ENCODE results near the gene SNAP47. TPM values are rescaled to one million over a fixed set of nuclear protein-coding genes. Genes with fewer than 3 reads are reported as not detected.

SNAP47 gene
- polyA plus RNA-seq, 1 donor (not counting 4 experiments of a cell fraction or from before 2014, with no cell fraction given) = 24.8 TPM

- H3K27me3 ChIP-seq (ENCODE audit: control insufficient read depth, extremely low read depth, insufficient read depth, low read length) = peaks cover 17% of the 10 kb centered on the region
- H3K9me1 ChIP-seq (ENCODE audit: control insufficient read depth, extremely low read depth, insufficient read depth, low read length) = no peaks in the 10 kb centered on the region
- H3K9me3 ChIP-seq (ENCODE audit: control insufficient read depth, low read depth, low read length) = no peaks in the 10 kb centered on the region
- DNase-seq (ENCODE audit: low read depth, low spot score) (no peak), FAIRE-seq (no peak)
- no peak overlapping the region for H3K4me3 ChIP-seq (ENCODE audit: control insufficient read depth in 2 of 3, extremely low read depth in 1 of 3, insufficient read depth in 2 of 3, low read depth in 1 of 3, low read length in 3 of 3)
- H3K9ac ChIP-seq (ENCODE audit: control insufficient read depth, extremely low read depth, insufficient read depth, low read length) = no peak overlapping the region
- H4K20me1 ChIP-seq (ENCODE audit: control insufficient read depth, extremely low read depth, insufficient read depth, low read length) = no peaks in the 10 kb centered on the region
- H3K4me2 ChIP-seq (ENCODE audit: control insufficient read depth, extremely low read depth, insufficient read depth, low read depth, low read length) = no peak overlapping the region
- H3K4me1 ChIP-seq (ENCODE audit: control insufficient read depth, extremely low read depth, insufficient read depth, low read length) = peaks cover 3% of the 10 kb centered on the region
- no peak overlapping the region for H3K27ac ChIP-seq (ENCODE audit: control insufficient read depth, insufficient read depth, low read length)
- dilution Hi-C loops (cut with MboI; ENCODE audit: extremely low pct_ligation_motif_present, low sequenced_read_pairs) = loop anchor here (10.0 kb wide), 1 partner anchor 129 kb away; no protein-coding TSS in a partner anchor
- no peak for TF ChIP-seq EZH2 (IDR thresholded peaks at IDR 0.05; ENCODE audit: low read length)
- TF ChIP-seq, protein P1, sequence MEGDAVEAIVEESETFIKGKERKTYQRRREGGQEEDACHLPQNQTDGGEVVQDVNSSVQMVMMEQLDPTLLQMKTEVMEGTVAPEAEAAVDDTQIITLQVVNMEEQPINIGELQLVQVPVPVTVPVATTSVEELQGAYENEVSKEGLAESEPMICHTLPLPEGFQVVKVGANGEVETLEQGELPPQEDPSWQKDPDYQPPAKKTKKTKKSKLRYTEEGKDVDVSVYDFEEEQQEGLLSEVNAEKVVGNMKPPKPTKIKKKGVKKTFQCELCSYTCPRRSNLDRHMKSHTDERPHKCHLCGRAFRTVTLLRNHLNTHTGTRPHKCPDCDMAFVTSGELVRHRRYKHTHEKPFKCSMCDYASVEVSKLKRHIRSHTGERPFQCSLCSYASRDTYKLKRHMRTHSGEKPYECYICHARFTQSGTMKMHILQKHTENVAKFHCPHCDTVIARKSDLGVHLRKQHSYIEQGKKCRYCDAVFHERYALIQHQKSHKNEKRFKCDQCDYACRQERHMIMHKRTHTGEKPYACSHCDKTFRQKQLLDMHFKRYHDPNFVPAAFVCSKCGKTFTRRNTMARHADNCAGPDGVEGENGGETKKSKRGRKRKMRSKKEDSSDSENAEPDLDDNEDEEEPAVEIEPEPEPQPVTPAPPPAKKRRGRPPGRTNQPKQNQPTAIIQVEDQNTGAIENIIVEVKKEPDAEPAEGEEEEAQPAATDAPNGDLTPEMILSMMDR (optimal IDR thresholded peaks at IDR 0.05 in 1 of 3, IDR thresholded peaks at IDR 0.05 in 1 of 3, conservative IDR thresholded peaks at IDR 0.05 in 1 of 3; ENCODE audit: extremely low read depth in 1 of 3, insufficient read depth in 2 of 3, low read length in 3 of 3) = no peak
- H3K36me3 ChIP-seq (ENCODE audit: control insufficient read depth in 2 of 2, extremely low read depth in 1 of 2, insufficient read depth in 2 of 2, low read length in 2 of 2) = no peaks in the 10 kb centered on the region
- H3K79me2 ChIP-seq (ENCODE audit: control insufficient read depth, insufficient read depth, low read length) = no peaks in the 10 kb centered on the region
- no peak overlapping the region for H2AFZ ChIP-seq (ENCODE audit: control insufficient read depth, low read length)
Observed at GRCh38 chr1:227795732-227796131, 60.5 kb downstream of the SNAP47 start.

DNA sequence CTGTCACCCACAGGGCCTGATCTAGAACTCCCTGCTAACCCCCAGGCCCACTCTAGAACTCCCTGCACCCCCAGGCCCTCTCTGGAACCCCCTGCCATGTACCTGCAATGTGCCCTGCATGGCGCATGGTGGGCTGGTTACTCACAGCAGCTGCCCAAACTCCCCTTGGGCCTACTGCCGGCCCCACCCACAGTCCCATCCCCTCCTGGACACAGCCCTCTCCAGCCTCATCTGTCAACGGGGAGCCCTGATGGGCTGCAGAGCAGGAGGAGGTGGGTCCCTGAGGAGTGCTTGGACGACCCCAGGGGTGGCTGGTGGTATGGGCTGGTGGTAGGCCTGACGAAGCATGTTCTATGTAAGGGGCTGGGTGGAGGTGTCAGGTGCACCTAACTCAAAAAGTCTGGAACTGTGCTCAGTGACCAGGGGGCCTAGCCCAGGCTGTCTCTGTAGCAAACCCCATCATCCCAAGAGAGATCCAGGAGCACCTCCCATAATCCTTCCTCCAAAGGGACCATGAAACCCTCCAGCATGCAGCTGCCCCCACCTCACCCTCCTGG, 61.2 kb downstream of the SNAP47 start:
- Histone ChIP-seq H2AFZ (ENCODE audit: control insufficient read depth, low read length) (no peak overlapping the region), H3K9me1 (ENCODE audit: control insufficient read depth, extremely low read depth, insufficient read depth, low read length) (no peaks in the 10 kb centered on the region), H3K27ac (ENCODE audit: control insufficient read depth, insufficient read depth, low read length) (no peak overlapping the region), H3K9ac (ENCODE audit: control insufficient read depth, extremely low read depth, insufficient read depth, low read length) (no peak overlapping the region), H3K4me1 (ENCODE audit: control insufficient read depth, extremely low read depth, insufficient read depth, low read length) (peaks cover 3% of the 10 kb centered on the region), H3K79me2 (ENCODE audit: control insufficient read depth, insufficient read depth, low read length) (no peaks in the 10 kb centered on the region), H3K9me3 (ENCODE audit: control insufficient read depth, low read depth, low read length) (no peaks in the 10 kb centered on the region), H3K27me3 (ENCODE audit: control insufficient read depth, extremely low read depth, insufficient read depth, low read length) (peaks cover 17% of the 10 kb centered on the region), H3K4me2 (ENCODE audit: control insufficient read depth, extremely low read depth, insufficient read depth, low read depth, low read length) (no peak overlapping the region), H4K20me1 (ENCODE audit: control insufficient read depth, extremely low read depth, insufficient read depth, low read length) (no peaks in the 10 kb centered on the region), H3K4me3 (ENCODE audit: control insufficient read depth in 2 of 3, extremely low read depth in 1 of 3, insufficient read depth in 2 of 3, low read depth in 1 of 3, low read length in 3 of 3) (no peak overlapping the region), H3K36me3 (ENCODE audit: control insufficient read depth in 2 of 2, extremely low read depth in 1 of 2, insufficient read depth in 2 of 2, low read length in 2 of 2) (no peaks in the 10 kb centered on the region)
- TF ChIP-seq, protein P1 (optimal IDR thresholded peaks at IDR 0.05 in 1 of 3, IDR thresholded peaks at IDR 0.05 in 1 of 3, conservative IDR thresholded peaks at IDR 0.05 in 1 of 3; ENCODE audit: extremely low read depth in 1 of 3, insufficient read depth in 2 of 3, low read length in 3 of 3) = no peak
- no peak for TF ChIP-seq EZH2 (IDR thresholded peaks at IDR 0.05; ENCODE audit: low read length)
- DNase-seq (ENCODE audit: low read depth, low spot score) (no peak), FAIRE-seq (no peak)
- dilution Hi-C loops (cut with MboI; ENCODE audit: extremely low pct_ligation_motif_present, low sequenced_read_pairs) = loop anchor here (10.0 kb wide), 1 partner anchor 128 kb away; no protein-coding TSS in a partner anchor
